HepG2 (cell line): ENCODE data around the gene CEBPG. TPM values are rescaled to one million over a fixed set of nuclear protein-coding genes. Genes with fewer than 3 reads are reported as not detected.

Experiments
- FOXA1 ChIP-seq, 2 experiments: fragments of 450-650 bp in 1 of 2; sonication (generic) in 1 of 2; formaldehyde crosslinking in 1 of 2; IDR thresholded peaks; 2 replicates each; pipeline versions ENCODE4 v1.4.0 to v1.6.1; 2016 to 2020; ENCODE audit warnings: missing genetic modification reagents in 1 of 2
- NR1H2 ChIP-seq: sonication (generic); formaldehyde crosslinking; IDR thresholded peaks from 2 replicates; pipeline ENCODE4 v1.8.1; 2022; ENCODE audit warnings: low read depth, missing genetic modification reagents, borderline replicate concordance
- PHF8 ChIP-seq: sonication (generic); formaldehyde crosslinking; IDR thresholded peaks from 2 replicates; pipeline ENCODE4 v1.5.0; 2020; ENCODE audit warnings: missing genetic modification reagents
- SPEN ChIP-seq: sonication (generic); formaldehyde crosslinking; IDR thresholded peaks from 2 replicates; pipeline ENCODE4 v1.5.1; 2020; ENCODE audit warnings: low read depth, mild to moderate bottlenecking, missing genetic modification reagents
- U2AF1 ChIP-seq: fragments of 200-400 bp; formaldehyde crosslinking; optimal IDR thresholded peaks from 2 replicates; pipeline ENCODE3; 2017; ENCODE audit warnings: mild to moderate bottlenecking, low read depth, low read length
- ZNF562 ChIP-seq: sonication (generic); formaldehyde crosslinking; IDR thresholded peaks from 2 replicates; pipeline ENCODE4 v1.8.0; 2022; ENCODE audit warnings: missing genetic modification reagents, borderline replicate concordance
- ZNF720 ChIP-seq: sonication (generic); formaldehyde crosslinking; IDR thresholded peaks from 2 replicates; pipeline ENCODE4 v1.4.0; 2020; ENCODE audit warnings: missing genetic modification reagents
- ZNF781 ChIP-seq: sonication (generic); formaldehyde crosslinking; IDR thresholded peaks from 2 replicates; pipeline ENCODE4 v1.5.1; 2020; ENCODE audit warnings: borderline replicate concordance, mild to moderate bottlenecking, missing genetic modification reagents; ENCODE audit errors: not compliant biosample characterization
- ZNF788 ChIP-seq: sonication (generic); formaldehyde crosslinking; IDR thresholded peaks from 2 replicates; pipeline ENCODE4 v1.5.0; 2020; ENCODE audit warnings: mild to moderate bottlenecking, missing genetic modification reagents, borderline replicate concordance
- polyA plus RNA-seq, 8 experiments: library from polyadenylated mRNA; depleted of rRNA in 3 of 8; stranded (reverse) in 7 of 8; unstranded in 1 of 8; fragments of >200 nt; fragmentation: Illumina TruSeq in 4 of 8; extraction: Trizol in 4 of 8; gene quantifications; 2 replicates each; pipeline versions ENCODE4 v1.2.1 to v1.2.3, GENCODE V29; 2011 to 2016; ENCODE audit warnings: low read depth in 4 of 8, missing spikeins in 1 of 8, mixed read lengths in 1 of 8; ENCODE audit not compliant: insufficient read depth in 1 of 8
- total RNA-seq, 5 experiments: library from RNA; depleted of rRNA; stranded (reverse); fragments of >200 nt; fragmentation: Illumina TruSeq; extraction: Trizol; gene quantifications; 2 replicates each; pipeline ENCODE4 v1.2.3, GENCODE V29; 2016; ENCODE audit warnings: low read depth in 1 of 5
- TF ChIP-seq, protein P1 (sequence below): sonication (generic); formaldehyde crosslinking; IDR thresholded peaks from 2 replicates; pipeline ENCODE4 v1.5.0; 2020; ENCODE audit warnings: mild to moderate bottlenecking, missing genetic modification reagents, borderline replicate concordance
- TF ChIP-seq, protein P2 (sequence below): sonication (generic); formaldehyde crosslinking; conservative IDR thresholded peaks from 2 replicates; pipeline ENCODE4 v1.8.1; 2023; ENCODE audit warnings: missing genetic modification reagents
- TF ChIP-seq, protein P3 (sequence below): IDR thresholded peaks from 2 replicates; pipeline ENCODE4 v1.6.1; 2016; ENCODE audit warnings: missing genetic modification reagents, missing compliant biosample characterization
- TF ChIP-seq, protein P4 (sequence below): sonication (generic); formaldehyde crosslinking; IDR thresholded peaks from 2 replicates; pipeline ENCODE4 v1.5.1; 2020; ENCODE audit warnings: mild to moderate bottlenecking, missing genetic modification reagents
- TF ChIP-seq, protein P5 (sequence below): sonication (generic); formaldehyde crosslinking; IDR thresholded peaks from 2 replicates; pipeline ENCODE4 v1.8.0; 2022; ENCODE audit warnings: mild to moderate bottlenecking, missing genetic modification reagents, moderate library complexity
- TF ChIP-seq, protein P6 (sequence below): sonication (generic); formaldehyde crosslinking; IDR thresholded peaks from 2 replicates; pipeline ENCODE4 v1.4.0; 2020; ENCODE audit warnings: missing genetic modification reagents

CEBPG gene
- total and polyA plus RNA-seq, 2 of the 13 experiments (the other 11 are each of a cell fraction or from before 2014, with no cell fraction given), result 25.7 to 34.3 TPM

DNA sequence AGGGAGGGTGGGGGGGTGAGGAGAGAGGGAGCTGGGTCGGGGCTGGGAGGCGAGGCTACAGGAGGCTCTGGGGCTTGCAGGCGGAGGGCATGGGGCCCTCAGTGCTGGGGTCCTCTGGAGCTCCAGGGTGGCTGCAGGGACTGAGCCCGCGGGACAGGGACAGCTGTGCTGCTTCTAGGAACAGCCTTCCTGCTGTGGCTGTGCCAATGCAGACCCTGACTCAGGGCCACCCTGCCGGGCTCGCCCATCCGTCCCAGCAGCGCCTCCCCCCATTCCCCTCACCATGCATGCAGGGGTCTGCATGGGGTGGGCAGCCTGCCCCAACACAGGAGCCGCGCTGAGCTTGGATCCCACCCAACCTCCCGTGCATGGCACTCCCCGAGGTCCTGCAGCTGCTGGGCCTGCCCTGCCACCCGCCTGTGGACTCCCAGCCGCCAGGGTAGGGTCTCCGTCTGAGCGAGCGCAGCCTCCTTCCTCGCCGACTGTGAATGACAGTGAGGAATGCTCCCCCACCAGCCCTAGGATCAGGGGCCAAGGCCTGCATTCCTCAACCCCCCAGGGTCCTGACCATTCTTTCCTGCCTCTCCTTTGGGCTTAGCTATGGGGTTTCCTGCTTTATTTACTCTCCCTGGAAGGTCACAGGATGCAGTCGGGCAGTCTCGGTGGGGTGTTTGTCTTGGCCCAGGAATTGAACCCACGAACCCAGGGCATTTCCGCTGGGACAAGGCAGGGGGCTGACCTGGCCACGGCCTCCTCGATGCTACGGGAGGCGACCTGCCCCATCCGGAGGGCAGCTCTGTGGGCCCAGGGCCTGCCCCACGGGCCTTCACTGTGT, 23.4 kb downstream of the CEBPG start (continued):
- TF ChIP-seq, protein P1, sequence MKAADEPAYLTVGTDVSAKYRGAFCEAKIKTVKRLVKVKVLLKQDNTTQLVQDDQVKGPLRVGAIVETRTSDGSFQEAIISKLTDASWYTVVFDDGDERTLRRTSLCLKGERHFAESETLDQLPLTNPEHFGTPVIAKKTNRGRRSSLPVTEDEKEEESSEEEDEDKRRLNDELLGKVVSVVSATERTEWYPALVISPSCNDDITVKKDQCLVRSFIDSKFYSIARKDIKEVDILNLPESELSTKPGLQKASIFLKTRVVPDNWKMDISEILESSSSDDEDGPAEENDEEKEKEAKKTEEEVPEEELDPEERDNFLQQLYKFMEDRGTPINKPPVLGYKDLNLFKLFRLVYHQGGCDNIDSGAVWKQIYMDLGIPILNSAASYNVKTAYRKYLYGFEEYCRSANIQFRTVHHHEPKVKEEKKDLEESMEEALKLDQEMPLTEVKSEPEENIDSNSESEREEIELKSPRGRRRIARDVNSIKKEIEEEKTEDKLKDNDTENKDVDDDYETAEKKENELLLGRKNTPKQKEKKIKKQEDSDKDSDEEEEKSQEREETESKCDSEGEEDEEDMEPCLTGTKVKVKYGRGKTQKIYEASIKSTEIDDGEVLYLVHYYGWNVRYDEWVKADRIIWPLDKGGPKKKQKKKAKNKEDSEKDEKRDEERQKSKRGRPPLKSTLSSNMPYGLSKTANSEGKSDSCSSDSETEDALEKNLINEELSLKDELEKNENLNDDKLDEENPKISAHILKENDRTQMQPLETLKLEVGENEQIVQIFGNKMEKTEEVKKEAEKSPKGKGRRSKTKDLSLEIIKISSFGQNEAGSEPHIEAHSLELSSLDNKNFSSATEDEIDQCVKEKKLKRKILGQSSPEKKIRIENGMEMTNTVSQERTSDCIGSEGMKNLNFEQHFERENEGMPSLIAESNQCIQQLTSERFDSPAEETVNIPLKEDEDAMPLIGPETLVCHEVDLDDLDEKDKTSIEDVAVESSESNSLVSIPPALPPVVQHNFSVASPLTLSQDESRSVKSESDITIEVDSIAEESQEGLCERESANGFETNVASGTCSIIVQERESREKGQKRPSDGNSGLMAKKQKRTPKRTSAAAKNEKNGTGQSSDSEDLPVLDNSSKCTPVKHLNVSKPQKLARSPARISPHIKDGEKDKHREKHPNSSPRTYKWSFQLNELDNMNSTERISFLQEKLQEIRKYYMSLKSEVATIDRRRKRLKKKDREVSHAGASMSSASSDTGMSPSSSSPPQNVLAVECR (CRISPR knock-in tag), result peak; percentile 85
- TF ChIP-seq ZNF788 (CRISPR knock-in tag) (peak; percentile 82; the same call in 1 of the 2 replicates), U2AF1 (no peak), NR1H2 (CRISPR knock-in tag) (peak; percentile 79; the same call in 1 of the 2 replicates), ZNF781 (CRISPR knock-in tag) (no peak), FOXA1 (IDR thresholded peaks at IDR 0.05) (peak; percentile 70), FOXA1 (CRISPR knock-in tag; IDR thresholded peaks at IDR 0.05) (peak; percentile 99), ZNF562 (CRISPR knock-in tag) (no peak), PHF8 (CRISPR knock-in tag) (peak; percentile 59), SPEN (CRISPR knock-in tag) (peak; percentile 93; the same call in 1 of the 2 replicates), ZNF720 (CRISPR knock-in tag) (no peak)
- TF ChIP-seq, protein P2, sequence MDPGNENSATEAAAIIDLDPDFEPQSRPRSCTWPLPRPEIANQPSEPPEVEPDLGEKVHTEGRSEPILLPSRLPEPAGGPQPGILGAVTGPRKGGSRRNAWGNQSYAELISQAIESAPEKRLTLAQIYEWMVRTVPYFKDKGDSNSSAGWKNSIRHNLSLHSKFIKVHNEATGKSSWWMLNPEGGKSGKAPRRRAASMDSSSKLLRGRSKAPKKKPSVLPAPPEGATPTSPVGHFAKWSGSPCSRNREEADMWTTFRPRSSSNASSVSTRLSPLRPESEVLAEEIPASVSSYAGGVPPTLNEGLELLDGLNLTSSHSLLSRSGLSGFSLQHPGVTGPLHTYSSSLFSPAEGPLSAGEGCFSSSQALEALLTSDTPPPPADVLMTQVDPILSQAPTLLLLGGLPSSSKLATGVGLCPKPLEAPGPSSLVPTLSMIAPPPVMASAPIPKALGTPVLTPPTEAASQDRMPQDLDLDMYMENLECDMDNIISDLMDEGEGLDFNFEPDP (CRISPR knock-in tag), result no peak
- TF ChIP-seq, protein P3, sequence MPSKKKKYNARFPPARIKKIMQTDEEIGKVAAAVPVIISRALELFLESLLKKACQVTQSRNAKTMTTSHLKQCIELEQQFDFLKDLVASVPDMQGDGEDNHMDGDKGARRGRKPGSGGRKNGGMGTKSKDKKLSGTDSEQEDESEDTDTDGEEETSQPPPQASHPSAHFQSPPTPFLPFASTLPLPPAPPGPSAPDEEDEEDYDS, result no peak; the same call in none of the 2 replicates
- TF ChIP-seq, protein P4, sequence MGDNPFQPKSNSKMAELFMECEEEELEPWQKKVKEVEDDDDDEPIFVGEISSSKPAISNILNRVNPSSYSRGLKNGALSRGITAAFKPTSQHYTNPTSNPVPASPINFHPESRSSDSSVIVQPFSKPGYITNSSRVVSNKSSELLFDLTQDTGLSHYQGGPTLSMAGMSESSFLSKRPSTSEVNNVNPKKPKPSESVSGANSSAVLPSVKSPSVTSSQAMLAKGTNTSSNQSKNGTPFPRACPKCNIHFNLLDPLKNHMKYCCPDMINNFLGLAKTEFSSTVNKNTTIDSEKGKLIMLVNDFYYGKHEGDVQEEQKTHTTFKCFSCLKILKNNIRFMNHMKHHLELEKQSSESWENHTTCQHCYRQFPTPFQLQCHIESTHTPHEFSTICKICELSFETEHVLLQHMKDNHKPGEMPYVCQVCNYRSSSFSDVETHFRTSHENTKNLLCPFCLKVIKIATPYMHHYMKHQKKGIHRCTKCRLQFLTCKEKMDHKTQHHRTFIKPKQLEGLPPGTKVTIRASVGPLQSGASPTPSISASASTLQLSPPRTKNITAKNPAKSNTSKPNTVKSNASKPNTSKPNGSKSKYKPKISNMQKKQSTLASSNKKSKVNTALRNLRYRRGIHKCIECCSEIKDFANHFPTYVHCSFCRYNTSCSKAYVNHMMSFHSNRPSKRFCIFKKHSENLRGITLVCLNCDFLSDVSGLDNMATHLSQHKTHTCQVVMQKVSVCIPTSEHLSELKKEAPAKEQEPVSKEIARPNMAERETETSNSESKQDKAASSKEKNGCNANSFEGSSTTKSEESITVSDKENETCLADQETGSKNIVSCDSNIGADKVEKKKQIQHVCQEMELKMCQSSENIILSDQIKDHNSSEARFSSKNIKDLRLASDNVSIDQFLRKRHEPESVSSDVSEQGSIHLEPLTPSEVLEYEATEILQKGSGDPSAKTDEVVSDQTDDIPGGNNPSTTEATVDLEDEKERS (CRISPR knock-in tag), result peak; percentile 93
- TF ChIP-seq, protein P5, sequence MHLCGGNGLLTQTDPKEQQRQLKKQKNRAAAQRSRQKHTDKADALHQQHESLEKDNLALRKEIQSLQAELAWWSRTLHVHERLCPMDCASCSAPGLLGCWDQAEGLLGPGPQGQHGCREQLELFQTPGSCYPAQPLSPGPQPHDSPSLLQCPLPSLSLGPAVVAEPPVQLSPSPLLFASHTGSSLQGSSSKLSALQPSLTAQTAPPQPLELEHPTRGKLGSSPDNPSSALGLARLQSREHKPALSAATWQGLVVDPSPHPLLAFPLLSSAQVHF (CRISPR knock-in tag), result no peak
- TF ChIP-seq, protein P6, sequence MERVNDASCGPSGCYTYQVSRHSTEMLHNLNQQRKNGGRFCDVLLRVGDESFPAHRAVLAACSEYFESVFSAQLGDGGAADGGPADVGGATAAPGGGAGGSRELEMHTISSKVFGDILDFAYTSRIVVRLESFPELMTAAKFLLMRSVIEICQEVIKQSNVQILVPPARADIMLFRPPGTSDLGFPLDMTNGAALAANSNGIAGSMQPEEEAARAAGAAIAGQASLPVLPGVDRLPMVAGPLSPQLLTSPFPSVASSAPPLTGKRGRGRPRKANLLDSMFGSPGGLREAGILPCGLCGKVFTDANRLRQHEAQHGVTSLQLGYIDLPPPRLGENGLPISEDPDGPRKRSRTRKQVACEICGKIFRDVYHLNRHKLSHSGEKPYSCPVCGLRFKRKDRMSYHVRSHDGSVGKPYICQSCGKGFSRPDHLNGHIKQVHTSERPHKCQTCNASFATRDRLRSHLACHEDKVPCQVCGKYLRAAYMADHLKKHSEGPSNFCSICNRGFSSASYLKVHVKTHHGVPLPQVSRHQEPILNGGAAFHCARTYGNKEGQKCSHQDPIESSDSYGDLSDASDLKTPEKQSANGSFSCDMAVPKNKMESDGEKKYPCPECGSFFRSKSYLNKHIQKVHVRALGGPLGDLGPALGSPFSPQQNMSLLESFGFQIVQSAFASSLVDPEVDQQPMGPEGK (CRISPR knock-in tag), result peak; percentile 99
